Skeletal muscle cell (primary cell): ENCODE results near the gene POLD1.

ENCODE experiments used
- DNase-seq: peaks from one replicate; pipeline ENCODE4 v3.0.0-alpha.2; 2010; ENCODE audit warnings: low read depth
- H3K4me3 ChIP-seq: 2 replicates; pipeline ENCODE4 v1.5.1; 2011; ENCODE audit warnings: low read depth, mild to moderate bottlenecking, control low read depth, low read length, moderate library complexity

Gene POLD1

GRCh38 chr19:50458396-50459066 lies 74.4 kb downstream of the POLD1 start:
- no peak for DNase-seq
- H3K4me3 ChIP-seq, result no peak overlapping the region

- DNase-seq, result no peak
- no peak overlapping the region for H3K4me3 ChIP-seq
Observed at GRCh38 chr19:50459067-50459456, 74.9 kb downstream of the POLD1 start.

- no peak overlapping the region for H3K4me3 ChIP-seq
- no peak for DNase-seq
Observed at GRCh38 chr19:50459638-50460037, 75.5 kb downstream of the POLD1 start.

DNA sequence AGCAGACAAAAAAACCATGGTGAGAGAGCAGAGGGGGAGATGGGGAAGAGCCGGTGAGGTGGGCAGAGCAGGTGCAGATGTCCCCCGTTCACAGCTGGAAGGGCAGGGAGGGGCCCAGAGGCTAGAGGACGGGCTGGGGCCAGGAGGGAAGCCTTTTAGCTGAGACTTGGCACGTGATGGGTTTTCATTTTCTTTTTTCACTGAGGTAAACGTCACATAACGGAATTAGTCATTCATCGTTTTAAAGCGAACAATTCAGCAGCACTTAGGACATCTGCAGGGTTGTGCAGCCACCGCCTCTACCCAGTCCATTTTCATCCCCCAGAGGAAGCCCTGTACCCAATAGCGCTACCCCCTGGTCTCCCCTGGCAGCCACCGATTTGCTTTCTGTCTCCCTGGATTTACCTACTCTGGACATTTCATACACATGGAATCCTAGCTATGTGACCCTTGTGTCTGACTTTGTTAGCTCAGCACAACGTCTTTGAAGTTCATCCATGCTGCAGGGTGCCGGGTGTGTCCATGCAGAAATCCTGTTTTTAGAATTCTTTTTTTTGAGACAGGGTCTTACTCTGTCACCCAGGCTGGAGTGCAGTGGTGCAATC lies 76.1 kb downstream of the POLD1 start:
- no peak overlapping the region for H3K4me3 ChIP-seq
- no peak for DNase-seq

DNA sequence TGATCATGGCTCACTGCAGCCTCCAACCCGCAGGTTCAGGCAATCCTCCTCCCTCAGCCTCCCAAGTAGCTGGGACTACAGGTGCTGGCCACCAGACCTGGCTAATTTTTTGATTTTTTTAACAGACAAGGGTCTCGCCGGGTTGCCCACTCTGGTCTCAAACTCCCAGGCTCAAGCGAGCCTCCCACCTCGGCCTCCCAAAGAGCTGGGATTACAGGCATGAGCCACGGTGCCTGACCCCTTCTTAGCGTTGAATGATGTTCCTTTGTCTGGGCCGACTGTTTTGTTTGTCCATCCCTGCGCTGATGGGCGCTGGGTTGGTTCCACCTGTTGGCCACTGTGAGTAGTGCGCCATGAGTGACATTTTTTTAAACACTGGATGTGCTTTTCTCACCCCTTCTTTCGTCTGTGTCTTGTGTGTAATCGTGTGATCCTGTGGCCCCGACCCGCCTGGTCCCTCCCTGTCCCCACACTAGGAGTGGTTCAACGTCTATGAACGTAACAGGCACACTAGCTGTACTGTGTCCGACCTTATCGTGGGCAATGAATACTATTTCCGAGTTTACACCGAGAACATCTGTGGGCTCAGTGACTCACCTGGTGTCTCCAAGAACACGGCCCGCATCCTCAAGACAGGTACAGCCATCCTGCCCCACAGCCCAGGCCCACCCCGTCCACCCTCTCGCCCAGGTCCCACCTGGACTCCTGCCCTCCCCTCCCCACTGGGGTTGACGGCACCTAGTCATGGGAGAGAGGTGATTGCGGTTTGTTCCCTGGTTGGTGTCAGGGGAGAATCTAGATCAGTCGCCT lies 77.1 kb downstream of the POLD1 start:
- H3K4me3 ChIP-seq, result no peak overlapping the region
- DNase-seq, result peak; percentile 23

DNA sequence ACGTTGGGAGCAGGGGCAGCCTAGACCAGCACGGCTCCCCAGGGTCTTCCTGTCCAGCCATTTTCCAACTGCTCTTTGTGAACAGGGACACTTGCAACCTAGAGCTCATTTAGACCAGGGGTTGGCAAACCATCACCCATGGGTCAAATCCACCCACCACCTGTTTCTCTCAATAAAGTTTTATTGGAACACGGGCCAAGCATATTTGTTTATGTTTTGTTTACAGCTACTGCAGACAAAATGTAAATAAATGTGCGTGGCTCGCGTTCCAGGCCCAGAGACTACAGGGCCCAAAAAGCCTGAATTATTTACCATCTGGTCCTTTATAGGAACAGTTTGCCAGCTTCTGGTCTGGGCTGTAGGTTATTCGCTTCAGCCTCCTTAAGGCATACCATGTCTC lies 78.8 kb downstream of the POLD1 start:
- no peak overlapping the region for H3K4me3 ChIP-seq
- no peak for DNase-seq

DNA sequence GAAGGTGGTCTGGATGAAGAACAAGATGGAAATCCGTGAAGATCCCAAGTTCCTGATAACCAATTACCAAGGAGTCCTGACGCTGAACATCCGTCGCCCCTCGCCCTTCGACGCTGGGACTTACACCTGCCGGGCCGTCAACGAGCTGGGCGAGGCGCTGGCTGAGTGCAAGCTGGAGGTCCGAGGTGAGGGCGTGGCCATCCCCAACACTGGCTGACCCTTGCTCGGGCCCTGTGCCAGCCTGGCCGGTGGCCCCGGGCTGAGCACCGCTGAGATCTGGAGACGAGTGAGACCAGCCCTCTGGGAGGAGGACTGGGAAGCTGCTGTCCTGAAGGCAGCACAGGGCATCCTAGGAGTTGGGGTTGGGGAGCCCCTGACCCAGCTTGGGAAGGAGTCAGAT lies 80.2 kb downstream of the POLD1 start:
- DNase-seq, result no peak
- no peak overlapping the region for H3K4me3 ChIP-seq

DNA sequence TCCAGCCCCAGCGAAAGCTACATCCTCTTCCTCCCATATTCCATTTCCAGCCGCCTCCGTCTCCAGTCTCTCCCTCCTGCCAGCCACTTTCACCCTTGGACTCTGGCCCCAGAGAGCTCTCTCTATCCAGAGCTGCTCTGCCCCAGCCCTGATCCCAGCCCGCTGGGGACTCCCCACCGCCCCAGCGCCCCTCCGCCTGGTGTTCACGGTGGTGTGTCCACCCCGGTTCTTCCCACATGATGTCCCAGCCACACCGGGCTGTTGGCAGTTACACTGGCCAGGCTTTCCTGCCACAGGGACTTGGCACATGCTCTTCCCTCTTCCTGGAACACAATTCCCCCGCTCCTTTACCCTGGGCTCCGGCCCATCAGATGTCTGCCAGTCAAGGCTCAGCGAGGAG lies 80.9 kb downstream of the POLD1 start:
- DNase-seq, result no peak
- no peak overlapping the region for H3K4me3 ChIP-seq

- H3K4me3 ChIP-seq, result no peak overlapping the region
- no peak for DNase-seq
Observed at GRCh38 chr19:50465986-50466705, 82.0 kb downstream of the POLD1 start.

- no peak for DNase-seq
- no peak overlapping the region for H3K4me3 ChIP-seq
Observed at GRCh38 chr19:50466706-50467039, 82.5 kb downstream of the POLD1 start.

DNA sequence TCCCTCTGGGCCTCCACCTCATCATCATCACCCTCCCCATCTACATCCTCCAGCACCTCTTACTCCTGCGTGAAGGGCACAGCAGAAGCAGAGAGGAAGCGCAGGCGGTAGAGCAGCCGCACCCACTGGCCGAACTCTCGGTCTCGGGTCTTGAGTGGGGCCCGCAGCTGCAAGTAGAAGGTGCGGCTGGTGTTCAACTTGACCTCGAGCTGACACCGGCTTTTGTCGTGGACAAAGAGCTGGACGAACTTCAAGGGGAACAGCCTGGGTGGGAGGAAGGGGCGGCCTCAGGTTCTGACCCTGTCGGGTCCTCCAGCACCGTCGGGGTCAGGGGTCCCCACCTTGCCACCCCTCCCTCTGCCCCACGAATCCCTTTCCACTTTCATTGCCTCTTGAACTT lies 83.4 kb downstream of the POLD1 start:
- no peak overlapping the region for H3K4me3 ChIP-seq
- no peak for DNase-seq
